ENCODE data around the gene SUSD1. TPM values are rescaled to one million over a fixed set of nuclear protein-coding genes. Genes with fewer than 3 reads are reported as not detected.

Gene SUSD1
- total RNA-seq, 2 experiments from 2014 or later, result 1.6 to 2.7 TPM

- CTCF ChIA-PET, result interaction anchor here (1.3 kb wide), 1 partner anchor 11 kb away, joined by 3 read pairs; no protein-coding TSS in a partner anchor
- DNase-seq, result peak; percentile 9
These were observed 53.5 kb downstream of the SUSD1 start for GRCh38 chr9:112121633-112122032.

GRCh38 chr9:112120439-112120925, 54.6 kb downstream of the SUSD1 start:
- Mint-ChIP-seq H3K9me3 (no peaks in the 10 kb centered on the region), H3K4me3 (no peak overlapping the region), H3K36me3 (ENCODE audit: low read depth) (peaks cover 8% of the 10 kb centered on the region), H3K27ac (no peak overlapping the region), H3K27me3 (ENCODE audit: low read depth) (no peaks in the 10 kb centered on the region), H3K4me1 (ENCODE audit: low read depth) (peaks cover 12% of the 10 kb centered on the region)
- DNase-seq, result no peak
- CTCF ChIA-PET, result interaction anchor here (1.3 to 2.5 kb wide), 2 partner anchors 10 to 23 kb away, joined by 3 to 13 read pairs; no protein-coding TSS in a partner anchor
- intact Hi-C loops (cut with micrococcal nuclease), result loop anchor here (2.0 kb wide), 1 partner anchor 60 kb away; no protein-coding TSS in a partner anchor

More at GRCh38 chr9:112121633-112122032, 53.5 kb downstream of the SUSD1 start:
- Mint-ChIP-seq H3K27ac (no peak overlapping the region), H3K4me1 (ENCODE audit: low read depth) (peaks cover 12% of the 10 kb centered on the region), H3K9me3 (no peaks in the 10 kb centered on the region), H3K4me3 (no peak overlapping the region), H3K27me3 (ENCODE audit: low read depth) (no peaks in the 10 kb centered on the region), H3K36me3 (ENCODE audit: low read depth) (peaks cover 8% of the 10 kb centered on the region)
- intact Hi-C loops (cut with micrococcal nuclease), result loop anchor here (1.0 to 2.0 kb wide), 2 partner anchors 59 to 213 kb away; no protein-coding TSS in a partner anchor

DNA sequence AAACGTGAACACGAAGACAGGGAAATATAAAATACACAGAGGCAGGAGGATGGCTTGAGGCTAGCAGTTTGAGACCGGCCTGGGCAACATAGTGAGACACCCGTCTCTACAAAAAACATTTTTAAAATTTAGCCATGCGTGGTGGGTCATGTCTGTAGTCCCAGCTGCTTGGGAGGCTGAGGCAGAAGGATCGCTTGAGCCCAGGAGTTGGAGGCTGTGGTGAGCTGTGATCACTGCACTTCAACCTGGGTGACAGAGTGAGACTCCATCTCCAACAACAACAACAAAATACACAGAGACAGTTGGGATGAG, 55.1 kb downstream of the SUSD1 start:
- intact Hi-C loops (cut with micrococcal nuclease), result loop anchor here (2.0 kb wide), 1 partner anchor 61 kb away; no protein-coding TSS in a partner anchor
- Mint-ChIP-seq H3K4me1 (ENCODE audit: low read depth) (peaks cover 12% of the 10 kb centered on the region), H3K4me3 (no peak overlapping the region), H3K27me3 (ENCODE audit: low read depth) (no peaks in the 10 kb centered on the region), H3K27ac (no peak overlapping the region), H3K36me3 (ENCODE audit: low read depth) (peaks cover 8% of the 10 kb centered on the region), H3K9me3 (no peaks in the 10 kb centered on the region)
- no peak for DNase-seq
- CTCF ChIA-PET, result interaction anchor here (2.5 kb wide), 1 partner anchor 22 kb away, joined by 13 read pairs; no protein-coding TSS in a partner anchor

DNA sequence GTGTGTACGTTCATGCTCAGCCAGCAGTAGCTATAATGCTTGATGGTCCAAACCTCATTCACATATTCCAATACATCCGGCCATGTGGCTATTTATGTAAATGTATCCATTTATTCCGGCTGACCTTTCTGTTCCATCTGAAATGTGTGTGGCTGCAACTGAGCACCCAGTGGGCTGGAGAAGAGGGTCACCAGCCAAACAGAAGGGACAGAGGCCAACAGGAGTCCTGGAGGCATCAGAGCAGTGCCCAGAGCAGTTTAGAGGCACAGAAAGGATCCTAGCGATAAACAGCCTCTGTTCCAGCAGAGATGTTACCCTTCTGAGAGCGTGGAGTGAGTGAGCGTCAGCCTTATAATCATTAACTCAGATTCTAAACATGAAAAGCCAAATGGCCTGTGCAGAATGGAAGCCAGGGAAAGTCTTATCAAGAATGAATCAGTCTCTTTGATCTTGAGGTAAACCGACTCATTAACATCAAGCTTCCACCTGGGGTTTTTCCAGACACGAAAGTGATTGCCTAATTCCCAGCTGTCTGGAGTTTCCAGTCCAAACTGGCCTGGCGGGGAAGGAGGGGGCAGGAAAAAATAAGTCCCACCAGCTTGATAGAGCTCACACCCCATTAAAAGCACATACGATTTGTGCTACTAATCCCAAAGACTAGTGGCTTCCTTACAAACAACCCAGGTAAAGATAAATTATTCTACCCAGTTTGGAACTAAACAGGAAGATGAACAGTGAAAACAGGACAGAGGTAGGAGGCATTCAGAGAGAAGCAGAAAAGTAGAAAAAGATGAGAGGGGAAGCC, 55.7 kb downstream of the SUSD1 start:
- intact Hi-C loops (cut with micrococcal nuclease), result loop anchor here (2.0 kb wide), 1 partner anchor 61 kb away; no protein-coding TSS in a partner anchor
- DNase-seq, result no peak
- H3K36me3 Mint-ChIP-seq (ENCODE audit: low read depth), result peaks cover 8% of the 10 kb centered on the region
- no peak overlapping the region for H3K27ac Mint-ChIP-seq
- no peaks in the 10 kb centered on the region for H3K27me3 Mint-ChIP-seq (ENCODE audit: low read depth)
- H3K4me3 Mint-ChIP-seq, result no peak overlapping the region
- no peaks in the 10 kb centered on the region for H3K9me3 Mint-ChIP-seq
- peaks cover 12% of the 10 kb centered on the region for H3K4me1 Mint-ChIP-seq (ENCODE audit: low read depth)
- CTCF ChIA-PET, result interaction anchor here (0.6 to 2.5 kb wide), 2 partner anchors 22 to 218 kb away, joined by 3 to 13 read pairs; no protein-coding TSS in a partner anchor

GRCh38 chr9:112118009-112118408, 57.1 kb downstream of the SUSD1 start:
- DNase-seq, result no peak
- CTCF ChIA-PET, result interaction anchor here (0.5 to 1.0 kb wide), 2 partner anchors 19 to 21 kb away, joined by 3 read pairs; no protein-coding TSS in a partner anchor
- intact Hi-C loops (cut with micrococcal nuclease), result no loop called here
- Mint-ChIP-seq H3K4me1 (ENCODE audit: low read depth) (peaks cover 12% of the 10 kb centered on the region), H3K27ac (no peak overlapping the region), H3K4me3 (no peak overlapping the region), H3K36me3 (ENCODE audit: low read depth) (peaks cover 5% of the 10 kb centered on the region), H3K27me3 (ENCODE audit: low read depth) (no peaks in the 10 kb centered on the region), H3K9me3 (no peaks in the 10 kb centered on the region)

DNA sequence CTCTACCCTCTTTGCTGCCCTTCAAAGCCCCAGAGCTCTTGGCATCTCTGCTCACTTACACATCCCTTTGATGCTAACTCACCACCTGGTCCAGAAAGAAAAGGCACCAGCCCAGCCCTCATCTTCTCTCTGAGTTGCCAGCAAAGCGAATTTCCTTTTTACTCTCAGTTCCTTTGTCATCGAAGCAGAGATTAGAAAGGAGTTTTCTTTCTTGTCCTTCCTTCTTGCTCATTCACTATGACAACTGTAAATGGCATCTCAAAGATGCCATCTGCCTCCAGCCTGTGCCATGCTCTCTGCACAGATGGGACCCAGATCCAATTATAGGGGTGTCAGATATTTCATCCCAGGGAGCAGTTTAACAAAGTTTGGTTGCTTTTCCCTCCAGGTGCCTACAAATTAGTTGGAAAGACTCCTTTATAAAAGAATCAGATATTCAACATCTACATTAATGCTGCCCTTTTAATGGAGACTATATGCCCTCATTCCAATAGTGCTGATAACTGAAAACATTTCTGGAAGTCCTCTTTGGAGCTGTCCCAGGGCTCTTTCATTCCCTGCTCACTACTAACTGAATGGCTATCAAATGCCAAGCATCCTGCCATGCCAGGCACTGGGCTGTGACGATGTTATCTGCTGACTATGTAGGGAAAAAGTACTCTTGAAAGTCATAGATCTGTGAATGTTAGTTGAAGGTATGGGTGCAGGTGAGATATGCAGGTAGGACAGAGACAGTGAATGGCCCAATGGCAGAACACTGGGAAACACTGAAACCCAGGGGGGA, 58.9 kb downstream of the SUSD1 start:
- H3K9me3 Mint-ChIP-seq, result no peaks in the 10 kb centered on the region
- no peaks in the 10 kb centered on the region for H3K27me3 Mint-ChIP-seq (ENCODE audit: low read depth)
- no peak for DNase-seq
- intact Hi-C loops (cut with micrococcal nuclease), result no loop called here
- no peak overlapping the region for H3K4me3 Mint-ChIP-seq
- H3K4me1 Mint-ChIP-seq (ENCODE audit: low read depth), result peaks cover 2% of the 10 kb centered on the region
- CTCF ChIA-PET, result interaction anchor here (0.6 kb wide), 1 partner anchor 55 kb away, joined by 3 read pairs; no protein-coding TSS in a partner anchor
- H3K27ac Mint-ChIP-seq, result no peak overlapping the region
- H3K36me3 Mint-ChIP-seq (ENCODE audit: low read depth), result no peaks in the 10 kb centered on the region

- Mint-ChIP-seq H3K9me3 (no peaks in the 10 kb centered on the region), H3K4me3 (no peak overlapping the region), H3K27ac (no peak overlapping the region), H3K27me3 (ENCODE audit: low read depth) (no peaks in the 10 kb centered on the region), H3K36me3 (ENCODE audit: low read depth) (no peaks in the 10 kb centered on the region), H3K4me1 (ENCODE audit: low read depth) (no peaks in the 10 kb centered on the region)
- DNase-seq, result no peak
- intact Hi-C loops (cut with micrococcal nuclease), result no loop called here
- CTCF ChIA-PET, result interaction anchor here (0.5 to 3.0 kb wide), 3 partner anchors 13 to 246 kb away, joined by 4 to 34 read pairs (median 4); no protein-coding TSS in a partner anchor
These were observed 60.0 kb downstream of the SUSD1 start for GRCh38 chr9:112115109-112115508.

DNA sequence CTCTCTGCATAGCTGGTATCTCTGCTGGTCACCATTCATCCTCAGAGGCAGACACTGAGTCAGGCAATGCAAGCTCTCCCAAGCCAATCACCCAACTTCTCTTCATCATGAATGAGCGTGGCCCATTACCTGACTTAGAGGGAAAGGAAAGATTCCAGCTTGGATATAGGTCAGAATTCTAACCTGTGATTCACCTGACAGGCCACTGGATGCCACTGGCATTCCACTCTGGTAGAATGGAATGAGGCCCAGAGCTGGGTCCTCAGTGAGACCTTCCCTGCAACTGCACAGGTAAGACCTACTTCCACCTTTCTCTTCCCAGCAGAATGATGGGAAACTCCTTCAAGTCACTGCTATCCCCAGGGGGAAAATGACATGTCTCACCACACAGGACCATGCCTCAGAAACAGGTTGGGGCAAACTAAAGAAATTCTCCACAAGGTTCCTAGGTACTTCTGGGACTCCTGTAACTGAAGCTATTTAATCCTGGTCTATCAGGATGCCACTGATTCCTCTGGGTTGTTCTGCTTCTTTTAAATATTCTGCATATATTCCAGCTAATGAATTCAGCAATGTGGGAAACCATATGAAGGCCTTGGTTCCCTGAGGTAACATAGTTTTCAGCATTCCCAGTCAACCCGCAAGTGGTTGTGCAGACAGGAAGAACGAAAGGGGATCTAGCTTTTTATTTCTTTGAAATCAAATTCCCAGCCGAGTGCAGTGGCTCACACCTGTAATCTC, 62.0 kb downstream of the SUSD1 start:
- H3K36me3 Mint-ChIP-seq (ENCODE audit: low read depth), result no peaks in the 10 kb centered on the region
- no peaks in the 10 kb centered on the region for H3K4me1 Mint-ChIP-seq (ENCODE audit: low read depth)
- no peak overlapping the region for H3K27ac Mint-ChIP-seq
- CTCF ChIA-PET, result interaction anchor here (0.6 to 3.0 kb wide), 10 partner anchors 16 to 332 kb away, joined by 3 to 34 read pairs (median 5); no protein-coding TSS in a partner anchor
- DNase-seq, result peak; percentile 45
- H3K4me3 Mint-ChIP-seq, result no peak overlapping the region
- intact Hi-C loops (cut with micrococcal nuclease), result loop anchor here (1.0 kb wide), 4 partner anchors 16 to 680 kb away; no protein-coding TSS in a partner anchor
- no peaks in the 10 kb centered on the region for H3K27me3 Mint-ChIP-seq (ENCODE audit: low read depth)
- no peaks in the 10 kb centered on the region for H3K9me3 Mint-ChIP-seq

DNA sequence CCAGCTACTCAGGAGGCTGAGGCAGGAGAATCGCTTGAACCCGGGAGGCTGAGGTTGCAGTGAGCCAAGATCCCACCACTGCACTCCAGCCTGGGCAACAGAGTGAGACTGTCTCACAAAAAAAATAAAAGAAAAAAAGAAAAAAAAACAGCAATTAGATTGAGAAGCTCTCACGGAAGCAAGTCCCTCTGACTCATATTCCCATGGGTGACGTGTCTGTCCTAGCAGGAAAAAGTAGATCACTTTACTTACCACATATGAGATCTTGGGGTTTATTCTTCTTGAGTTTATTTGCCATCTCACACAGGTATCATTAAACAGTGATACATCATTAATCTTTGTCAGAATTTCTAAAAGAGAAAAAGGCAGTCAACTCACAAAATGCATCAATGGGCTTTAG, 62.6 kb downstream of the SUSD1 start:
- intact Hi-C loops (cut with micrococcal nuclease), result loop anchor here (1.0 kb wide), 1 partner anchor 15 kb away; no protein-coding TSS in a partner anchor
- H3K4me1 Mint-ChIP-seq (ENCODE audit: low read depth), result no peaks in the 10 kb centered on the region

DNA sequence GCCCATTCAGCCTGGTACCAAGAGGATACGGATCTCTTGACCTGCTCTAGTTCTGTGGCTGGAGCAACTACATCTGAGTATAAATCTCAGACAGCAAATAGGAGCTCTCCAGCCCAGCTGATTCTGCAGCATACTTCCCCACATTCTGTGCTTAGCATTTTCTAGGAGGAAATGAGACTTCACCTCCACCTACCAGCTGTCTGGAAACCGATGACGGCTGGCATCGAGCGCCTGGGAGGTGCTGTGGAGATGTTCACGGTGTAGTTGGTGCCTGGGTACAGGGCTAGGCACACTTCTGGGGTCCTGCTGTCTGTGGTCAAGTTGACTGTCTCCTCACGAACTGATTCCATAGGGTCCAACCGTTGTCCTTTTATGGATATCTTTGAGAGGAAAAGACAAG, 63.6 kb downstream of the SUSD1 start:
- no peaks in the 10 kb centered on the region for H3K4me1 Mint-ChIP-seq (ENCODE audit: low read depth)
- CTCF ChIA-PET, result interaction anchor here (1.1 to 2.3 kb wide), 3 partner anchors 10 to 250 kb away, joined by 3 to 14 read pairs (median 3); no protein-coding TSS in a partner anchor
- DNase-seq, result no peak
- no peaks in the 10 kb centered on the region for H3K36me3 Mint-ChIP-seq (ENCODE audit: low read depth)
- H3K27me3 Mint-ChIP-seq (ENCODE audit: low read depth), result no peaks in the 10 kb centered on the region
- intact Hi-C loops (cut with micrococcal nuclease), result no loop called here
- H3K9me3 Mint-ChIP-seq, result no peaks in the 10 kb centered on the region
- no peak overlapping the region for H3K4me3 Mint-ChIP-seq
- no peak overlapping the region for H3K27ac Mint-ChIP-seq

More for the DNA sequence above, 62.6 kb downstream of the SUSD1 start:
- H3K27me3 Mint-ChIP-seq (ENCODE audit: low read depth), result no peaks in the 10 kb centered on the region
- H3K4me3 Mint-ChIP-seq, result no peak overlapping the region
- H3K36me3 Mint-ChIP-seq (ENCODE audit: low read depth), result no peaks in the 10 kb centered on the region
- no peaks in the 10 kb centered on the region for H3K9me3 Mint-ChIP-seq
- H3K27ac Mint-ChIP-seq, result no peak overlapping the region
- DNase-seq, result no peak
- CTCF ChIA-PET, result interaction anchor here (0.6 to 3.0 kb wide), 8 partner anchors 15 to 333 kb away, joined by 3 to 34 read pairs (median 6); no protein-coding TSS in a partner anchor

DNA sequence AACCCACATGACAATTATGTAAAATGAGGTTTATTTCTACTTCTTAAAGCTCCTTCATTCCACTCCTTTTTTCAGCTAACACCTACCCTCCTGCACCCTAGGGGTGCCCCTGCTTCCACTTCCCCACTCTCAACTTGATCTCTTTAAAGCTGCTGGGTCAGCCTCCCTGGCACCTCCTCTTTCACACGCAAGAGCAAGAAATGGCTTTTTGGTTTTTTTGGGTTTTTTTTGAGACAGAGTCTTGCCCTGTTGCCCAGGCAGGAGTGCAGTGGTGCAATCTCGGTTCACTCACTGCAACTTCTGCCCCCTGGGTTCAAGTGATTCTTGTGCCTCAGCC, 64.4 kb downstream of the SUSD1 start:
- Mint-ChIP-seq H3K27me3 (ENCODE audit: low read depth) (no peaks in the 10 kb centered on the region), H3K9me3 (no peaks in the 10 kb centered on the region), H3K4me3 (no peak overlapping the region), H3K36me3 (ENCODE audit: low read depth) (no peaks in the 10 kb centered on the region), H3K4me1 (ENCODE audit: low read depth) (no peaks in the 10 kb centered on the region), H3K27ac (no peak overlapping the region)
- intact Hi-C loops (cut with micrococcal nuclease), result no loop called here
- CTCF ChIA-PET, result interaction anchor here (0.6 to 2.3 kb wide), 4 partner anchors 10 to 251 kb away, joined by 3 to 14 read pairs (median 4); no protein-coding TSS in a partner anchor
- DNase-seq, result no peak
